Measurements from ENCODE around the gene FAM222B.
"Not testable (repeated sequence)": the region's sequence is repeated elsewhere in the genome, so short reads cannot be mapped to it uniquely, and the experiment has no call there.

FAM222B gene

GRCh38 chr17:28867276-28867675, 24.7 kb upstream of the FAM222B start:
- no peak for DNase-seq

- no peak for DNase-seq
Measured at GRCh38 chr17:28865946-28866752, 23.6 kb upstream of the FAM222B start.

- DNase-seq, result no peak
Measured at GRCh38 chr17:28864991-28865849, 22.6 kb upstream of the FAM222B start.

GRCh38 chr17:28863953-28864352, 21.4 kb upstream of the FAM222B start:
- no peak for DNase-seq

GRCh38 chr17:28862561-28862960, 20.0 kb upstream of the FAM222B start:
- no peak for DNase-seq

GRCh38 chr17:28861393-28862203, 19.0 kb upstream of the FAM222B start:
- no peak for DNase-seq

GRCh38 chr17:28860363-28860808, 17.8 kb upstream of the FAM222B start:
- DNase-seq, result no peak

GRCh38 chr17:28858801-28859355, 16.3 kb upstream of the FAM222B start:
- DNase-seq, result no peak

GRCh38 chr17:28857905-28858800, 15.6 kb upstream of the FAM222B start:
- no peak for DNase-seq

GRCh38 chr17:28856028-28856574, 13.5 kb upstream of the FAM222B start:
- no peak for DNase-seq

- DNase-seq, result no peak
Measured at GRCh38 chr17:28855336-28855679, 12.7 kb upstream of the FAM222B start.

GRCh38 chr17:28854457-28855335, 12.1 kb upstream of the FAM222B start, which contains the start of gene ERAL1:
TSS of gene ERAL1 (plus strand) at chr17:28855016. CDS start at chr17:28855035, 19 bp downstream.
- DNase-seq, result peak; percentile 89

GRCh38 chr17:28853295-28853694, 10.7 kb upstream of the FAM222B start:
- no peak for DNase-seq

- DNase-seq, result peak; percentile 22
Measured at GRCh38 chr17:28849281-28849680, 6.7 kb upstream of the FAM222B start.

GRCh38 chr17:28848667-28849066, 6.1 kb upstream of the FAM222B start:
- peak; percentile 79 for DNase-seq

GRCh38 chr17:28846699-28847098, 4.1 kb upstream of the FAM222B start:
- not testable (repeated sequence) for DNase-seq

GRCh38 chr17:28846231-28846630, 3.6 kb upstream of the FAM222B start:
- no peak for DNase-seq

GRCh38 chr17:28843816-28844148, 1.2 kb upstream of the FAM222B start:
- DNase-seq, result no peak

- no peak for DNase-seq
Measured at GRCh38 chr17:28841901-28842281, 699 bp downstream of the FAM222B start.

- DNase-seq, result no peak
Measured at GRCh38 chr17:28839221-28839620, 3.4 kb downstream of the FAM222B start.

All from NCI-H1694 (cell line).